SK-N-SH (cell line): Measurements from ENCODE around the gene BMPR1B.

Experiments used
- CTCF ChIP-seq: fragments of 200-600 bp; sonication (generic); IDR thresholded peaks from 2 replicates; pipeline ENCODE4 v1.6.1; 2017; ENCODE audit warnings: antibody characterized with exemption, mild to moderate bottlenecking, moderate library complexity
- EP300 ChIP-seq, 2 experiments: IDR thresholded peaks; 2 replicates each; pipeline versions ENCODE4 v1.4.0 to v1.6.1; 2012; ENCODE audit warnings: borderline replicate concordance in 1 of 2, low read depth in 1 of 2, low read length in 1 of 2
- FOXJ3 ChIP-seq: sonication (generic); formaldehyde crosslinking; IDR thresholded peaks from 2 replicates; pipeline ENCODE4 v1.5.1; 2020; ENCODE audit warnings: mild to moderate bottlenecking, missing genetic modification reagents
- MXI1 ChIP-seq: IDR thresholded peaks from 2 replicates; pipeline ENCODE4 v1.6.1; 2012; ENCODE audit warnings: mild to moderate bottlenecking, low read depth, low read length, improper control_type of control experiment
- RAD21 ChIP-seq: IDR thresholded peaks from 2 replicates; pipeline ENCODE4 v1.6.1; 2012; ENCODE audit warnings: mild to moderate bottlenecking, low read length
- SMC3 ChIP-seq: IDR thresholded peaks from 2 replicates; pipeline ENCODE4 v1.6.1; 2012; ENCODE audit warnings: low read depth, low read length, improper control_type of control experiment

- TF ChIP-seq RAD21 (no peak), CTCF (no peak), EP300 (IDR thresholded peaks at IDR 0.05; ENCODE audit: borderline replicate concordance in 1 of 2, low read depth in 1 of 2, low read length in 1 of 2) (no peak), FOXJ3 (no peak), MXI1 (no peak), SMC3 (no peak)
These were observed 84.1 kb downstream of the BMPR1B start for GRCh38 chr4:94841864-94842221.
